OCI-LY1 (cell line): ENCODE results near the gene MSX1.

ENCODE experiments used
- H2AFZ ChIP-seq: fragments of 200-600 bp; sonication (generic), shearing (Covaris generic); 2 replicates; pipeline ENCODE4 v1.6.0; 2014; ENCODE audit warnings: antibody characterized with exemption, mild to moderate bottlenecking, low read length
- H3F3A ChIP-seq: fragments of 200-600 bp; sonication (generic), shearing (Covaris generic); 2 replicates; pipeline ENCODE4 v1.6.0; 2014; ENCODE audit warnings: mild to moderate bottlenecking, antibody characterized with exemption, low read length, moderate library complexity; ENCODE audit not compliant: insufficient read depth
- H3K27ac ChIP-seq: fragments of 200-600 bp; sonication (generic); 2 replicates; pipeline ENCODE4 v1.5.1; 2014; ENCODE audit warnings: low read length, mixed run types, mild to moderate bottlenecking, low read depth; ENCODE audit not compliant: poor library complexity, severe bottlenecking
- H3K27me3 ChIP-seq: fragments of 200-600 bp; sonication (generic); 2 replicates; pipeline ENCODE4 v1.6.0; 2014; ENCODE audit warnings: antibody characterized with exemption, mild to moderate bottlenecking, low read length, moderate library complexity; ENCODE audit not compliant: insufficient read depth
- H3K36me3 ChIP-seq: fragments of 200-600 bp; sonication (generic); 2 replicates; pipeline ENCODE4 v1.6.1; 2014; ENCODE audit warnings: mild to moderate bottlenecking, antibody characterized with exemption, low read length, moderate library complexity, mixed read lengths; ENCODE audit not compliant: insufficient read depth
- H3K4me1 ChIP-seq: fragments of 200-600 bp; sonication (generic); 2 replicates; pipeline ENCODE4 v1.5.1; 2014; ENCODE audit warnings: mild to moderate bottlenecking, low read length, moderate library complexity; ENCODE audit not compliant: insufficient read depth, severe bottlenecking
- H3K4me2 ChIP-seq: fragments of 200-600 bp; sonication (generic), shearing (Covaris generic); 2 replicates; pipeline ENCODE4 v1.6.1; 2014; ENCODE audit warnings: low read length
- H3K4me3 ChIP-seq: fragments of 200-600 bp; sonication (generic); 2 replicates; pipeline ENCODE4 v1.5.1; 2014; ENCODE audit warnings: low read length, low read depth, mild to moderate bottlenecking, mixed read lengths; ENCODE audit not compliant: poor library complexity, severe bottlenecking
- H3K79me2 ChIP-seq: fragments of 200-600 bp; shearing (Covaris generic); 2 replicates; pipeline ENCODE4 v1.6.1; 2016; ENCODE audit warnings: mixed run types, low read length, mixed read lengths; ENCODE audit not compliant: insufficient read depth
- H3K9ac ChIP-seq: fragments of 200-600 bp; sonication (generic), shearing (Covaris generic); 2 replicates; pipeline ENCODE4 v1.6.1; 2014; ENCODE audit warnings: mild to moderate bottlenecking, low read length, mixed read lengths
- H3K9me2 ChIP-seq: fragments of 200-600 bp; sonication (generic), shearing (Covaris generic); 2 replicates; pipeline ENCODE4 v1.6.1; 2014; ENCODE audit warnings: low read depth, mild to moderate bottlenecking, low read length, mixed read lengths
- H3K9me3 ChIP-seq: fragments of 200-600 bp; shearing (Covaris generic); 2 replicates; pipeline ENCODE4 v1.6.1; 2014; ENCODE audit warnings: low read length, mixed read lengths
- H4K20me1 ChIP-seq: fragments of 200-600 bp; sonication (generic), shearing (Covaris generic); 2 replicates; pipeline ENCODE4 v1.6.0; 2016; ENCODE audit warnings: mild to moderate bottlenecking, low read length; ENCODE audit not compliant: insufficient read depth
- CTCF ChIP-seq: fragments of 200-600 bp; sonication (generic), shearing (Covaris generic); IDR thresholded peaks from 2 replicates; pipeline ENCODE4 v1.5.1; 2017; ENCODE audit warnings: mild to moderate bottlenecking, antibody characterized with exemption, low read length, moderate library complexity, mixed read lengths
- EZH2 ChIP-seq: fragments of 200-600 bp; sonication (generic), shearing (Covaris generic); IDR thresholded peaks from 2 replicates; pipeline ENCODE4 v1.8.0; 2017; ENCODE audit warnings: borderline replicate concordance, mixed run types, mild to moderate bottlenecking, antibody characterized with exemption, low read length, moderate library complexity, mixed read lengths

The MSX1 gene

GRCh38 chr4:4859325-4859798 lies at the start of gene MSX1:
TSS of gene MSX1 (plus strand) at chr4:4859665. CDS start at chr4:4859900, 235 bp downstream.
- Histone ChIP-seq H3K4me2 (peak within 1 kb of the TSS; percentile 74), H3K4me1 (peaks cover 14% of the 10 kb centered on the region)

GRCh38 chr4:4810092-4810774 lies 49.2 kb upstream of the MSX1 start:
- no peak overlapping the region for H3K4me3 ChIP-seq
- no peaks in the 10 kb centered on the region for H3K79me2 ChIP-seq
- H3K9ac ChIP-seq: no peak overlapping the region
- TF ChIP-seq EZH2 (no peak), CTCF (no peak)
- H3K27ac ChIP-seq: no peak overlapping the region
- H3K9me2 ChIP-seq: no peaks in the 10 kb centered on the region
- H3K9me3 ChIP-seq: no peaks in the 10 kb centered on the region
- H3K4me2 ChIP-seq: no peak overlapping the region
- H3F3A ChIP-seq: no peaks in the 10 kb centered on the region
- no peaks in the 10 kb centered on the region for H4K20me1 ChIP-seq
- no peaks in the 10 kb centered on the region for H3K27me3 ChIP-seq
- no peak overlapping the region for H2AFZ ChIP-seq
- no peaks in the 10 kb centered on the region for H3K4me1 ChIP-seq
- no peaks in the 10 kb centered on the region for H3K36me3 ChIP-seq

More at GRCh38 chr4:4859325-4859798, at the start of gene MSX1:
- Histone ChIP-seq H4K20me1 (no peaks in the 10 kb centered on the region), H3K9me3 (no peaks in the 10 kb centered on the region), H3K27me3 (no peaks in the 10 kb centered on the region), H3K9ac (peak within 1 kb of the TSS; percentile 46; the same call in 1 of the 2 replicates), H3K27ac (no peak within 1 kb of the TSS), H3F3A (no peaks in the 10 kb centered on the region), H3K36me3 (no peaks in the 10 kb centered on the region), H2AFZ (no peak within 1 kb of the TSS), H3K4me3 (peak within 1 kb of the TSS; percentile 64), H3K9me2 (no peaks in the 10 kb centered on the region), H3K79me2 (no peaks in the 10 kb centered on the region)
- no peak for TF ChIP-seq EZH2
- no peak for TF ChIP-seq CTCF

GRCh38 chr4:4810778-4811177 lies 48.7 kb upstream of the MSX1 start:
- Histone ChIP-seq H4K20me1 (no peaks in the 10 kb centered on the region), H3K9me3 (no peaks in the 10 kb centered on the region), H3K9me2 (no peaks in the 10 kb centered on the region), H3K4me3 (no peak overlapping the region), H3K4me1 (no peaks in the 10 kb centered on the region), H2AFZ (no peak overlapping the region), H3K27me3 (no peaks in the 10 kb centered on the region), H3K9ac (no peak overlapping the region), H3K79me2 (no peaks in the 10 kb centered on the region), H3K36me3 (no peaks in the 10 kb centered on the region), H3K4me2 (no peak overlapping the region), H3F3A (no peaks in the 10 kb centered on the region), H3K27ac (no peak overlapping the region)
- TF ChIP-seq EZH2 (no peak), CTCF (no peak)
